ENCODE measurements around the gene PROSER2.
"Not testable (repeated sequence)": the region's sequence is repeated elsewhere in the genome, so short reads cannot be mapped to it uniquely, and the experiment has no call there.

DNA sequence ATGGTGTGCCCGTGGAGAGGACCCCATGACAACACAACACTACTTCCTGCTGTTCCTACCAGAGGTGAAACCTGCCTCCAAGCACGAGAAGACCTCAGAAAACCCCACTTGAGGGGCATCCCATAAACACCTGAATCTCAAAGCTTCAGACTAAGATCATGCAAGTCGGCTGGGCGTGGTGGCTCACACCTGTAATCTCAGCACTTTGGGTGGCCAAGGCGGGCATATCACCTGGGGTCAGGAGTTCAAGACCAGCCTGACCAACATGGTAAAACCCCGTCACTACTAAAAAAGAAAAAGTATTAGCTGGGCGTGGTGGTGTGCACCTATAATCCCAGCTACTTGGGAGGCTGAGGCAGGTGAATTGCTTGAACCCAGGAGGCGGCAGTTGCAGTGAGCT is 66.1 kb downstream of the PROSER2 start:
- TF ChIP-seq, protein P1, sequence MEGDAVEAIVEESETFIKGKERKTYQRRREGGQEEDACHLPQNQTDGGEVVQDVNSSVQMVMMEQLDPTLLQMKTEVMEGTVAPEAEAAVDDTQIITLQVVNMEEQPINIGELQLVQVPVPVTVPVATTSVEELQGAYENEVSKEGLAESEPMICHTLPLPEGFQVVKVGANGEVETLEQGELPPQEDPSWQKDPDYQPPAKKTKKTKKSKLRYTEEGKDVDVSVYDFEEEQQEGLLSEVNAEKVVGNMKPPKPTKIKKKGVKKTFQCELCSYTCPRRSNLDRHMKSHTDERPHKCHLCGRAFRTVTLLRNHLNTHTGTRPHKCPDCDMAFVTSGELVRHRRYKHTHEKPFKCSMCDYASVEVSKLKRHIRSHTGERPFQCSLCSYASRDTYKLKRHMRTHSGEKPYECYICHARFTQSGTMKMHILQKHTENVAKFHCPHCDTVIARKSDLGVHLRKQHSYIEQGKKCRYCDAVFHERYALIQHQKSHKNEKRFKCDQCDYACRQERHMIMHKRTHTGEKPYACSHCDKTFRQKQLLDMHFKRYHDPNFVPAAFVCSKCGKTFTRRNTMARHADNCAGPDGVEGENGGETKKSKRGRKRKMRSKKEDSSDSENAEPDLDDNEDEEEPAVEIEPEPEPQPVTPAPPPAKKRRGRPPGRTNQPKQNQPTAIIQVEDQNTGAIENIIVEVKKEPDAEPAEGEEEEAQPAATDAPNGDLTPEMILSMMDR (IDR thresholded peaks at IDR 0.05; ENCODE audit: low read length): not testable (repeated sequence)
- TF ChIP-seq EZH2 (optimal IDR thresholded peaks at IDR 0.05; ENCODE audit: low read depth, low read length); EZH2phosphoT487 (IDR thresholded peaks at IDR 0.05; ENCODE audit: low read length): not testable (repeated sequence)

All from MM.1S (cell line).